Esophagus muscularis mucosa (tissue), 4 donors: ENCODE measurements around the gene KCNQ4. TPM values are rescaled to one million over a fixed set of nuclear protein-coding genes. Genes with fewer than 3 reads are reported as not detected.

Experiments
- DNase-seq: peaks from one replicate; pipeline ENCODE4 v3.0.0-alpha.2; 2017; ENCODE audit errors: extremely low spot score
- H3K27ac ChIP-seq, 4 donors: fragments of 200-600 bp; sonication (generic); replicated peaks in 1 of 4; 1 replicate in 3 of 4; 2 replicates in 1 of 4; pipeline ENCODE4 v1.5.1; 2016 to 2019; ENCODE audit warnings: mild to moderate bottlenecking in 1 of 4
- H3K27me3 ChIP-seq, 4 donors: fragments of 200-600 bp; sonication (generic); one replicate each; pipeline versions ENCODE4 v1.5.1 to v1.6.0; 2016 to 2019
- H3K36me3 ChIP-seq, 4 donors: fragments of 200-600 bp; sonication (generic); one replicate each; pipeline ENCODE4 v1.5.1; 2016 to 2019
- H3K4me1 ChIP-seq, 4 donors: fragments of 200-600 bp; sonication (generic); one replicate each; pipeline ENCODE4 v1.5.1; 2016 to 2019
- H3K4me3 ChIP-seq, 4 donors: fragments of 200-600 bp; sonication (generic); 1 replicate in 2 of 4; 2 replicates in 2 of 4; pipeline ENCODE4 v1.5.1; 2016 to 2019; ENCODE audit warnings: mild to moderate bottlenecking in 4 of 4, moderate library complexity in 1 of 4
- H3K9me3 ChIP-seq, 4 donors: fragments of 200-600 bp; sonication (generic); 1 replicate in 3 of 4; 2 replicates in 1 of 4; pipeline ENCODE4 v1.5.1; 2016 to 2019
- EP300 ChIP-seq: sonication (generic); formaldehyde crosslinking; IDR thresholded peaks from one replicate; pipeline ENCODE4 v1.6.1; 2017; ENCODE audit warnings: antibody characterized with exemption
- POLR2A ChIP-seq: fragments of 450-650 bp; IDR thresholded peaks from one replicate; pipeline ENCODE4 v1.6.1; 2017; ENCODE audit warnings: antibody characterized with exemption, moderate library complexity, mild to moderate bottlenecking, low read depth
- POLR2AphosphoS5 ChIP-seq, 2 donors: sonication (generic); formaldehyde crosslinking; IDR thresholded peaks; one replicate each; pipeline ENCODE4 v1.6.1; 2017; ENCODE audit warnings: antibody characterized with exemption in 2 of 2
- WGBS: methylation state at CpG from one replicate; pipeline ENCODE4 v1.1.5; 2018; 5-methylcytosine and 5-hydroxymethylcytosine counted together
- intact Hi-C: fragments of 100-400 bp; cut with DNase I; formaldehyde crosslinking; loops from one replicate; pipeline ENCODE4 v1.15.1; 2023
- total RNA-seq, 4 donors: library from RNA; depleted of rRNA; stranded (reverse); fragments of >200 nt; gene quantifications; one replicate each; pipeline versions ENCODE4 v1.1.0 to v1.2.1, GENCODE V29; 2016
- TF ChIP-seq, protein P1 (sequence below), 3 experiments: fragments of 200-600 bp in 2 of 3; fragments of 450-650 bp in 1 of 3; sonication (generic) in 2 of 3; IDR thresholded peaks; one replicate each; pipeline ENCODE4 v1.5.1; 2017 to 2019; ENCODE audit warnings: antibody characterized with exemption in 3 of 3, mild to moderate bottlenecking in 2 of 3, moderate library complexity in 1 of 3

Gene KCNQ4
- total RNA-seq, 4 donors from 2014 or later: 9.3 to 22.0 (median 17.1) TPM

DNA sequence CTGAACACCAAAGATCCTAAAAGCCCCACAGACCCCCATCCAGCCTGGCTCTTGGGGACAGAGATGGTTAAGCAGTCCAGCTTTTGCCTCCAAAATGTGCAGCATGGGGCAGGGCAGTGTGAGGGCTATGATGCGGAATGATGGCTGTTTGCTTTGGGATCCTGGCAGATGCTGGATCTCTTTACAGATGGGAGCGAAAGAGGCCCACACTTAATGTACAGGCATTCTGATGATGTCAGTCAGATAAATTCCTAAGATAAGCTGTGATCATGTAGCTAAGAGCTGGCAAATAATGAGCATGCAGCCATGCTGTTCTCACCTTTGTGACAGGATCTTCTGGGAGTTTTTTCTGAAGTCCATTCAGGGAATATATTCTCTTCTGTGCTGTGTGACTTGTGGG, 17.6 kb upstream of the KCNQ4 start:
- intact Hi-C loops: loop anchor here (5.0 kb wide), 1 partner anchor 74 kb away; the partner anchor contains the start of gene NFYC
- H3K36me3 ChIP-seq: peaks cover 38 to 96% (median 87%) of the 10 kb centered on the region in 4 donors
- no peaks in the 10 kb centered on the region for H3K9me3 ChIP-seq
- no peak overlapping the region for H3K4me3 ChIP-seq
- no peak overlapping the region for H3K27ac ChIP-seq
- no peaks in the 10 kb centered on the region for H3K27me3 ChIP-seq
- 96% methylated on average over 2 of the region's 2 CpGs for WGBS
- TF ChIP-seq EP300 (no peak), POLR2A (no peak), POLR2AphosphoS5 (IDR thresholded peaks at IDR 0.05) (no peak)
- TF ChIP-seq, protein P1, sequence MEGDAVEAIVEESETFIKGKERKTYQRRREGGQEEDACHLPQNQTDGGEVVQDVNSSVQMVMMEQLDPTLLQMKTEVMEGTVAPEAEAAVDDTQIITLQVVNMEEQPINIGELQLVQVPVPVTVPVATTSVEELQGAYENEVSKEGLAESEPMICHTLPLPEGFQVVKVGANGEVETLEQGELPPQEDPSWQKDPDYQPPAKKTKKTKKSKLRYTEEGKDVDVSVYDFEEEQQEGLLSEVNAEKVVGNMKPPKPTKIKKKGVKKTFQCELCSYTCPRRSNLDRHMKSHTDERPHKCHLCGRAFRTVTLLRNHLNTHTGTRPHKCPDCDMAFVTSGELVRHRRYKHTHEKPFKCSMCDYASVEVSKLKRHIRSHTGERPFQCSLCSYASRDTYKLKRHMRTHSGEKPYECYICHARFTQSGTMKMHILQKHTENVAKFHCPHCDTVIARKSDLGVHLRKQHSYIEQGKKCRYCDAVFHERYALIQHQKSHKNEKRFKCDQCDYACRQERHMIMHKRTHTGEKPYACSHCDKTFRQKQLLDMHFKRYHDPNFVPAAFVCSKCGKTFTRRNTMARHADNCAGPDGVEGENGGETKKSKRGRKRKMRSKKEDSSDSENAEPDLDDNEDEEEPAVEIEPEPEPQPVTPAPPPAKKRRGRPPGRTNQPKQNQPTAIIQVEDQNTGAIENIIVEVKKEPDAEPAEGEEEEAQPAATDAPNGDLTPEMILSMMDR (IDR thresholded peaks at IDR 0.05): no peak
- no peak for DNase-seq
- peaks cover 22 to 53% (median 31%) of the 10 kb centered on the region in 4 donors for H3K4me1 ChIP-seq

DNA sequence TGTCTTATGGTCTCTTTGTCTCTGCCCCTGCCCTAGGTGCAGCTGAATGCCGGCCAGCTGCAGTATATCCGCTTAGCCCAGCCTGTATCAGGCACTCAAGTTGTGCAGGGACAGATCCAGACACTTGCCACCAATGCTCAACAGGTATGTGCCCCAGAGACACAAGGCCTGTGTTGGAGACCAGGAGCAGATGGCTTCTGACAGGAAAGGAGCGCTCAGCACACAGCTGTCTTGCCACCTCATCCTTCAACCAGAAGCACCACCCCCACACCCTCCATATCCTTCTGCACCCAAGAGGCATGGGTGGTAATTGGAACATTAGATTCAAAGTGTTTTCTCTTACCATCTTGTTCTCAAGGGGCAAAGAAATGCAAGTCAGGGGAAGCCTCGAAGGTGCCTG, 17.0 kb upstream of the KCNQ4 start:
- peaks cover 44 to 96% (median 92%) of the 10 kb centered on the region in 4 donors for H3K36me3 ChIP-seq
- peaks cover 17 to 48% (median 25%) of the 10 kb centered on the region in 4 donors for H3K4me1 ChIP-seq
- TF ChIP-seq EP300 (no peak), POLR2A (no peak), POLR2AphosphoS5 (IDR thresholded peaks at IDR 0.05) (no peak)
- TF ChIP-seq, protein P1 (IDR thresholded peaks at IDR 0.05): no peak
- WGBS: 92% methylated on average over 1 of the region's 4 CpGs
- no peak overlapping the region for H3K4me3 ChIP-seq
- H3K9me3 ChIP-seq: no peaks in the 10 kb centered on the region
- no peaks in the 10 kb centered on the region for H3K27me3 ChIP-seq
- no peak overlapping the region for H3K27ac ChIP-seq
- intact Hi-C loops: loop anchor here (5.0 kb wide), 1 partner anchor 74 kb away; the partner anchor contains the start of gene NFYC
- no peak for DNase-seq

DNA sequence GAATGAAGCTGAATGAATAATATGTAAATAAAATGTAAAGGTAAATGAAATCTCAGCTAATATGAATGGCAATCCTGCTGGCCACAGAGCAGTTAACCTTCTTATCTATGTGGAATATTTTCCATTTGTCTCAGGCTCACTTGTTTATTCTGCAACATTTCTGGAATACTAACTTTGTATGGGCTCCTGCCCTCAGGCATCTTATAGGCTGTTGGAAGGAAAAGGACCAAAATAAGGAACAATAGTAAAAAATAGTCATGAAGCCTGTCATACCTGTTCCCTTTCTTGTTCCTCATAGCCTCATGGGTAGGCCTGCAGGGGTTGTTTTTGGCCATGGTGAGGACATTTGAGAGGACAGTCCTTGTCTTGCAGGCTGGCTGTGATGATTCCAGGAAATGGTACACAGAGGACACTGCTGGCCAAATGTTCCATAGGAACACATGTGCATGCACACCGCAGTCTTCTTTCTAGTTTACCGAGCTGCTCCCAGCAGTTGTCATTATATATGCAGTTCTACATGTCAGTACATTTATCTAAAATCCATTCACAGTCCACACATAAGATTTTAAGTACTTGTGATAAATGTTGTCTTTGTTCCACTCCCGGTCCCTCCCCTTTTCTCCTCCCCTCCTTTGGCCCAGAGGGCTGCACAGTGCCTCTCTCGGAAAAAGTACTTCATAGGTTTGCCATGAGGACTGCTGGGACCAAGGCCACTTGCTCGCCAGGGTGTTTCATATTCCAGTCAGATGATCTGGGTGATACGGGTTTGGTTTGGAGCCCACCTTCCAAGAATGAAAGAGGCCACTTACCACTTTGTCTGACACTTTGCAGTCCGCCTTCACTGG, 15.2 kb upstream of the KCNQ4 start:
- Histone ChIP-seq H3K27me3 (no peaks in the 10 kb centered on the region), H3K4me3 (no peak overlapping the region), H3K36me3 (peaks cover 47 to 91% (median 88%) of the 10 kb centered on the region in 4 donors), H3K4me1 (peaks cover 11 to 38% (median 24%) of the 10 kb centered on the region in 4 donors), H3K27ac (peak overlapping the region in 3 of 4 donors; percentile 51 to 61 (median 55)), H3K9me3 (no peaks in the 10 kb centered on the region)
- 77% methylated on average over 7 of the region's 7 CpGs for WGBS
- TF ChIP-seq EP300: no peak
- no peak for TF ChIP-seq POLR2AphosphoS5 (IDR thresholded peaks at IDR 0.05)
- TF ChIP-seq, protein P1 (IDR thresholded peaks at IDR 0.05): no peak
- TF ChIP-seq POLR2A: no peak
- intact Hi-C loops: loop anchor here (5.0 kb wide), 1 partner anchor 76 kb away; the partner anchor contains the start of gene NFYC
- DNase-seq: no peak

DNA sequence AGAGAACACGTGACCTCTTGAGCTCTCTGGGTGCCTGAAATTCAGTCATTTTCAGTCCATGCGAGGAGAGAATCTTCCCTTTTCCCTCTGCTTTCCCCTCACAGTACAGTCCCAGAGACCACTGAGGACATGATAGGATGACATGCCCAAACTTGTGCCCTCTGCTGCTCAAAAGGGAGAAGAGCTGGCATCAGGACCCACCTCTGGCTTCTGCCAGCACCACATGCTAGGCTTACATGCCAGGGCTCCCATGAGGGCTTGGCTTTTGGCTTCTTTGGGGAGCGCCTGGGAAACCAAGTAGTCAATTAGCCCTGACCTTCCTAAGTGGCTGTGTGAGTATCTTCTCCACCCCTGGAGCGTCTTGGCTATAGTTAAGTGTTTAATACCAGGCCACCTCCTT, 13.8 kb upstream of the KCNQ4 start:
- Histone ChIP-seq H3K27ac (peak overlapping the region; percentile 34 to 61 (median 53)), H3K4me1 (peaks cover 13 to 46% (median 31%) of the 10 kb centered on the region in 4 donors), H3K4me3 (no peak overlapping the region), H3K9me3 (no peaks in the 10 kb centered on the region), H3K27me3 (no peaks in the 10 kb centered on the region), H3K36me3 (peaks cover 43 to 76% (median 75%) of the 10 kb centered on the region in 4 donors)
- no peak for TF ChIP-seq POLR2A
- TF ChIP-seq, protein P1 (IDR thresholded peaks at IDR 0.05): peak; percentile 19 to 43 (median 34)
- DNase-seq: no peak
- WGBS: 81% methylated on average over 4 of the region's 4 CpGs
- intact Hi-C loops: loop anchor here (5.0 to 10.0 kb wide), 2 partner anchors 78 to 155 kb away; partner anchors contain the start of gene NFYC
